ENCODE data around the gene CCNH. TPM values are rescaled to one million over a fixed set of nuclear protein-coding genes. Genes with fewer than 3 reads are reported as not detected.

CCNH gene
- total RNA-seq, 1 experiment from 2014 or later = 63.2 TPM

- RAD21 ChIA-PET (ENCODE audit: low non-redundant PET in 1 of 2, low total read pairs in 2 of 2, uncharacterized antibody in 2 of 2, unreplicated experiment in 2 of 2) = no interaction called here
- TF ChIP-seq JUND (IDR thresholded peaks at IDR 0.05) (no peak), SIN3A (IDR thresholded peaks at IDR 0.05; ENCODE audit: low read depth) (no peak), ZNF274 (IDR thresholded peaks at IDR 0.05; ENCODE audit: low read depth, low read length) (no peak), ATF3 (IDR thresholded peaks at IDR 0.05) (no peak), SRF (IDR thresholded peaks at IDR 0.05; ENCODE audit: low read depth) (no peak), EZH2phosphoT487 (IDR thresholded peaks at IDR 0.05; ENCODE audit: borderline replicate concordance) (no peak), POLR2A (IDR thresholded peaks at IDR 0.05; ENCODE audit: borderline replicate concordance, extremely low read depth, insufficient read depth, insufficient read length) (no peak), EGR1 (IDR thresholded peaks at IDR 0.05; ENCODE audit: low read depth) (no peak), POLR2AphosphoS5 (IDR thresholded peaks at IDR 0.05; ENCODE audit: low read depth, low read length) (no peak)
- Histone ChIP-seq H3K27ac (ENCODE audit: low read depth, low read length) (no peak overlapping the region), H3K27me3 (ENCODE audit: insufficient read depth, low read length) (no peaks in the 10 kb centered on the region), H3K4me2 (ENCODE audit: low read length) (no peak overlapping the region), H3K9me3 (ENCODE audit: control insufficient read depth in 1 of 2, insufficient read depth in 1 of 2, low read depth in 1 of 2, low read length in 2 of 2) (no peaks in the 10 kb centered on the region), H2AFZ (ENCODE audit: low read depth, low read length, poor library complexity, severe bottlenecking) (no peak overlapping the region), H3K9ac (ENCODE audit: low read length) (no peak overlapping the region), H3K4me3 (replicated peaks in 1 of 2; ENCODE audit: low read depth in 1 of 2, low read length in 2 of 2) (no peak overlapping the region), H3K79me2 (ENCODE audit: insufficient read depth, low read length) (peaks cover 44% of the 10 kb centered on the region), H3K36me3 (ENCODE audit: control insufficient read depth in 1 of 2, insufficient read depth in 2 of 2, low read length in 2 of 2) (peaks cover 77 to 80% of the 10 kb centered on the region in 2 experiments), H3K4me1 (ENCODE audit: control insufficient read depth in 1 of 2, insufficient read depth in 2 of 2, low read length in 2 of 2) (peaks cover 0 to 10% of the 10 kb centered on the region in 2 experiments; a peak in 1 of 4 replicates), H3K9me2 (ENCODE audit: insufficient read depth) (no peaks in the 10 kb centered on the region), H4K20me1 (ENCODE audit: insufficient read depth) (peaks cover 4% of the 10 kb centered on the region; the same call in 1 of the 2 replicates)
- CTCF ChIA-PET = interaction anchor here (0.8 kb wide), 1 partner anchor 514 kb away, joined by 3 read pairs; no protein-coding TSS in a partner anchor
- BruUV-seq (replicated peaks) = no TSS peak
- no peak for ATAC-seq
- no peak for DNase-seq (ENCODE audit: low read depth, low spot score)
- intact Hi-C loops (cut with micrococcal nuclease) = no loop called here
- POLR2A ChIA-PET = no interaction called here
Measured at GRCh38 chr5:87394411-87395165, 18.1 kb downstream of the CCNH start.

- peaks cover 4% of the 10 kb centered on the region; the same call in 1 of the 2 replicates for H4K20me1 ChIP-seq (ENCODE audit: insufficient read depth)
- H3K27me3 ChIP-seq (ENCODE audit: insufficient read depth, low read length) = no peaks in the 10 kb centered on the region
- ATAC-seq (no peak), DNase-seq (ENCODE audit: low read depth, low spot score) (no peak)
- no peak overlapping the region for H2AFZ ChIP-seq (ENCODE audit: low read depth, low read length, poor library complexity, severe bottlenecking)
- H3K4me3 ChIP-seq (replicated peaks in 1 of 2; ENCODE audit: low read depth in 1 of 2, low read length in 2 of 2) = no peak overlapping the region
- H3K4me1 ChIP-seq (ENCODE audit: control insufficient read depth in 1 of 2, insufficient read depth in 2 of 2, low read length in 2 of 2) = peaks cover 0 to 10% of the 10 kb centered on the region in 2 experiments; a peak in 1 of 4 replicates
- H3K9me3 ChIP-seq (ENCODE audit: control insufficient read depth in 1 of 2, insufficient read depth in 1 of 2, low read depth in 1 of 2, low read length in 2 of 2) = no peaks in the 10 kb centered on the region
- POLR2A ChIA-PET = no interaction called here
- H3K9ac ChIP-seq (ENCODE audit: low read length) = no peak overlapping the region
- peaks cover 37% of the 10 kb centered on the region for H3K79me2 ChIP-seq (ENCODE audit: insufficient read depth, low read length)
- intact Hi-C loops (cut with micrococcal nuclease) = no loop called here
- TF ChIP-seq SRF (IDR thresholded peaks at IDR 0.05; ENCODE audit: low read depth) = no peak
- TF ChIP-seq CBX3 (IDR thresholded peaks at IDR 0.05; ENCODE audit: low read depth) = no peak
- TF ChIP-seq TCF7L2 (IDR thresholded peaks at IDR 0.05; ENCODE audit: borderline replicate concordance, extremely low read depth, insufficient read depth, insufficient read length) = no peak
- TF ChIP-seq ZNF274 (IDR thresholded peaks at IDR 0.05; ENCODE audit: low read depth, low read length) = no peak
- TF ChIP-seq ELF1 (IDR thresholded peaks at IDR 0.05; ENCODE audit: borderline replicate concordance, low read depth) = no peak
- no peak for TF ChIP-seq EZH2 (IDR thresholded peaks at IDR 0.05)
- H3K27ac ChIP-seq (ENCODE audit: low read depth, low read length) = no peak overlapping the region
- peaks cover 71 to 76% of the 10 kb centered on the region in 2 experiments for H3K36me3 ChIP-seq (ENCODE audit: control insufficient read depth in 1 of 2, insufficient read depth in 2 of 2, low read length in 2 of 2)
- RAD21 ChIA-PET (ENCODE audit: low non-redundant PET in 1 of 2, low total read pairs in 2 of 2, uncharacterized antibody in 2 of 2, unreplicated experiment in 2 of 2) = no interaction called here
- CTCF ChIA-PET = no interaction called here
- no peak overlapping the region for H3K4me2 ChIP-seq (ENCODE audit: low read length)
- BruUV-seq (replicated peaks) = no TSS peak
- no peaks in the 10 kb centered on the region for H3K9me2 ChIP-seq (ENCODE audit: insufficient read depth)
Measured at GRCh38 chr5:87393331-87393730, 19.4 kb downstream of the CCNH start.

Data from HCT116 (cell line).